Parathyroid adenoma (tissue), 2 donors: ENCODE results near the gene FAM168A.

ENCODE experiments used
- H2AFZ ChIP-seq: fragments of 300-600 bp; sonication (generic); one replicate; pipeline ENCODE4 v1.7.0; 2017; ENCODE audit warnings: antibody characterized with exemption, mild to moderate bottlenecking
- H3K27ac ChIP-seq: fragments of 300-600 bp; sonication (generic); one replicate; pipeline ENCODE4 v1.7.0; 2017
- H3K27me3 ChIP-seq: fragments of 300-600 bp; sonication (generic); one replicate; pipeline ENCODE4 v1.7.0; 2017; ENCODE audit warnings: low read length; ENCODE audit not compliant: control insufficient read depth, insufficient read depth
- H3K36me3 ChIP-seq: fragments of 300-600 bp; sonication (generic); one replicate; pipeline ENCODE4 v1.7.0; 2017; ENCODE audit warnings: low read length; ENCODE audit not compliant: control insufficient read depth, insufficient read depth
- H3K4me1 ChIP-seq: fragments of 300-600 bp; sonication (generic); one replicate; pipeline ENCODE4 v1.7.0; 2017; ENCODE audit warnings: control low read depth
- H3K4me2 ChIP-seq: fragments of 300-600 bp; sonication (generic); one replicate; pipeline ENCODE4 v1.7.0; 2017; ENCODE audit warnings: low read length
- H3K4me3 ChIP-seq: fragments of 300-600 bp; sonication (generic); one replicate; pipeline ENCODE4 v1.7.0; 2017; ENCODE audit warnings: low read depth, low read length
- H3K79me2 ChIP-seq: fragments of 300-600 bp; sonication (generic); one replicate; pipeline ENCODE4 v1.7.0; 2017; ENCODE audit warnings: control low read depth
- H3K9ac ChIP-seq: fragments of 300-600 bp; sonication (generic); one replicate; pipeline ENCODE4 v1.7.0; 2017; ENCODE audit warnings: mild to moderate bottlenecking
- H3K9me3 ChIP-seq: fragments of 300-600 bp; sonication (generic); one replicate; pipeline ENCODE4 v1.7.0; 2017; ENCODE audit warnings: low read length; ENCODE audit not compliant: control insufficient read depth
- CTCF ChIP-seq: fragments of 300-600 bp; sonication (generic); IDR thresholded peaks from one replicate; pipeline ENCODE4 v1.7.0; 2017; ENCODE audit warnings: antibody characterized with exemption, mild to moderate bottlenecking
- donor health status: primary hyperparathyroidism.

FAM168A gene

GRCh38 chr11:73363147-73363546 lies 234.8 kb downstream of the FAM168A start:
- H3K36me3 ChIP-seq: no peaks in the 10 kb centered on the region
- TF ChIP-seq CTCF: no peak
- H3K9ac ChIP-seq: no peak overlapping the region

DNA sequence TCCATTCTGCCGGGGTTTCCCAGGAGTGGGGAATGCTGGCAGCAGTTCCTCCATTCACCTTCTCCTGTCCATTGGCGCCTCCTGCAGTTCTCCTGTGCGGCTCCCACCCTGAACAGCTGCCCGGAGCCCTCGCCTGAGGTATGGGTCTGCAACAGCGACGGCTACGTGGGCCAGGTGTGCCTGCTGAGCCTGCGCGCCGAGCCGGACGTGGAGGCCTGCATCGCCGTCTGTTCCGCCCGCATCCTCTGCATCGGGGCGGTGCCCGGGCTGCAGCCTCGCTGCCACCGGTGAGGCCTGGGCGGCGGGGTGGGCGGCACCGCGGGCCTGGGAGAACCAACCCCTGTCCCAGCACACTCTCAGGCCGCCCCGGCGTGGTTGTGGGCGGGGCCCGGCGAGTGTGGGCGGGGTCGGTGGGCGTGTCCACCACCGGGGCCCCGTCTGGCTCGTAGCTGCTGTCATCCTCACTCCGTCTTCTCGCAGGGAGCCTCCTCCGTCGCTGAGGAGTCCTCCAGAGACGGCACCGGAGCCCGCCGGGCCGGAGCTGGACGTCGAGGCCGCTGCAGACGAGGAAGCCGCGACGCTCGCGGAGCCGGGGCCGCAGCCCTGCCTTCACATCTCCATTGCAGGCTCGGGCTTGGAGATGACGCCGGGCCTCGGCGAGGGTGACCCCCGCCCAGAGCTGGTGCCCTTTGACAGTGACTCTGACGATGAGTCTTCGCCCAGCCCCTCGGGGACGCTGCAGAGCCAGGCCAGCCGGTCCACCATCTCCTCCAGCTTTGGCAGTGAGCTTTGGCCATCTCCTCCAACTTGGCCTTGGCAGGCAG lies 235.7 kb downstream of the FAM168A start:
- Histone ChIP-seq H3K4me3 (no peak overlapping the region), H3K27me3 (no peaks in the 10 kb centered on the region), H2AFZ (peak overlapping the region; percentile 42), H3K9me3 (no peaks in the 10 kb centered on the region), H3K4me2 (no peak overlapping the region), H3K4me1 (peaks cover 17% of the 10 kb centered on the region), H3K36me3 (no peaks in the 10 kb centered on the region), H3K27ac (no peak overlapping the region), H3K79me2 (no peaks in the 10 kb centered on the region), H3K9ac (no peak overlapping the region)
- TF ChIP-seq CTCF: no peak

More at GRCh38 chr11:73363147-73363546, 234.8 kb downstream of the FAM168A start:
- H3K27ac ChIP-seq: no peak overlapping the region
- no peak overlapping the region for H3K4me2 ChIP-seq
- no peaks in the 10 kb centered on the region for H3K79me2 ChIP-seq
- H3K9me3 ChIP-seq: no peaks in the 10 kb centered on the region
- H3K4me1 ChIP-seq: peaks cover 8% of the 10 kb centered on the region
- H3K27me3 ChIP-seq: no peaks in the 10 kb centered on the region
- no peak overlapping the region for H2AFZ ChIP-seq
- H3K4me3 ChIP-seq: no peak overlapping the region

- Histone ChIP-seq H3K9ac (no peak overlapping the region), H2AFZ (no peak overlapping the region), H3K4me2 (no peak overlapping the region), H3K27ac (no peak overlapping the region), H3K27me3 (no peaks in the 10 kb centered on the region), H3K36me3 (no peaks in the 10 kb centered on the region), H3K4me1 (peaks cover 18% of the 10 kb centered on the region), H3K79me2 (no peaks in the 10 kb centered on the region), H3K9me3 (no peaks in the 10 kb centered on the region), H3K4me3 (no peak overlapping the region)
- no peak for TF ChIP-seq CTCF
Observed at GRCh38 chr11:73360743-73361369, 237.1 kb downstream of the FAM168A start.

GRCh38 chr11:73359930-73360742 lies 237.8 kb downstream of the FAM168A start:
- Histone ChIP-seq H2AFZ (peak overlapping the region; percentile 53), H3K9ac (no peak overlapping the region), H3K4me1 (peaks cover 18% of the 10 kb centered on the region), H3K27me3 (no peaks in the 10 kb centered on the region), H3K4me3 (no peak overlapping the region), H3K9me3 (no peaks in the 10 kb centered on the region), H3K27ac (peak overlapping the region; percentile 83), H3K79me2 (no peaks in the 10 kb centered on the region), H3K4me2 (no peak overlapping the region), H3K36me3 (no peaks in the 10 kb centered on the region)
- TF ChIP-seq CTCF: no peak
